Measurements from ENCODE around the gene UPP2. TPM values are rescaled to one million over a fixed set of nuclear protein-coding genes. Genes with fewer than 3 reads are reported as not detected.

The UPP2 gene
- total and polyA plus RNA-seq, 2 of the 13 experiments (the other 11 are each of a cell fraction or from before 2014, with no cell fraction given), result 0.07 to 0.28 TPM

DNA sequence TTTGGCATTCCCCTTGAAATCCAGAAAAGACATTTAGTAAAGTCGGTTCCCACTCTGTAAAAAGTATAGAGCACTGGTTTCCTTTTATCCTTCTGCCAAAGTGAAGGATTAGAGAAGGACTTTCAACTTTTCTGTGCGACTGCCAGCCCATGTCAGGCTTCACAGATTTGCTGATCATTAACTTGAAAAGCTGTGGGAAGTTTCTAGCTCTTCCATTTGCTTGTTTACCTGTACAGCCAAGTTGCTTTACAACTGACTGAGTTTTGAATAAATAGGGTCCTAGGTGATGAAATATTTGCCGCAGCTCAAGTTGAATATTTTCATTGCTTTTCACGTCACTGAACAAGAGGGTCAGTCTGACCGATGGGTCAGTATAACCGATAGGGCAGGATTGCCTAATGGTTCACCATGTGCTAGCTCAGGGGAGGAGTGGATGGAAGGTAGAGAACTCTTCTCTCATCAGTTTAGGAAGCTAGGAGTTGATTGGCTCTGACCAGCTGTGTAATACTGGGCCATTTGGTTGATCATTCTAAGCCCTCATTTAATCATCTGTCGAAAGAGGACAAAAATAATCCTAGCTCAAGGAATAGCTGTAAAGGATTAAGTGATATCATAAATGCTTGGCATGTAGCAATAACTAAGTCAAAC is 30.4 kb downstream of the UPP2 start (continued):
- TF ChIP-seq ZXDC (CRISPR knock-in tag; IDR thresholded peaks at IDR 0.05), result no peak
- TF ChIP-seq THYN1 (CRISPR knock-in tag; IDR thresholded peaks at IDR 0.05; ENCODE audit: borderline replicate concordance, low read depth), result no peak
- TF ChIP-seq ZNF572 (CRISPR knock-in tag; IDR thresholded peaks at IDR 0.05), result no peak
- TF ChIP-seq, protein P1, sequence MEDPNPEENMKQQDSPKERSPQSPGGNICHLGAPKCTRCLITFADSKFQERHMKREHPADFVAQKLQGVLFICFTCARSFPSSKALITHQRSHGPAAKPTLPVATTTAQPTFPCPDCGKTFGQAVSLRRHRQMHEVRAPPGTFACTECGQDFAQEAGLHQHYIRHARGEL (CRISPR knock-in tag; IDR thresholded peaks at IDR 0.05), result no peak
- no peak; the same call in 1 of the 2 replicates for TF ChIP-seq ZSCAN9 (CRISPR knock-in tag; IDR thresholded peaks at IDR 0.05; ENCODE audit: borderline replicate concordance)
- TF ChIP-seq REPIN1 (CRISPR knock-in tag; IDR thresholded peaks at IDR 0.05; ENCODE audit: borderline replicate concordance, low read depth), result peak; percentile 81; the same call in 1 of the 2 replicates
- no peak for TF ChIP-seq ZNF446 (CRISPR knock-in tag; IDR thresholded peaks at IDR 0.05)
- TF ChIP-seq HMG20B (CRISPR knock-in tag; conservative IDR thresholded peaks at IDR 0.05), result no peak
- TF ChIP-seq MED1 (CRISPR knock-in tag; IDR thresholded peaks at IDR 0.05), result peak; percentile 95
- no peak for TF ChIP-seq ZNF256 (CRISPR knock-in tag; conservative IDR thresholded peaks at IDR 0.05)
- no peak for TF ChIP-seq ZNF562 (CRISPR knock-in tag; IDR thresholded peaks at IDR 0.05; ENCODE audit: borderline replicate concordance)
- TF ChIP-seq, protein P2, sequence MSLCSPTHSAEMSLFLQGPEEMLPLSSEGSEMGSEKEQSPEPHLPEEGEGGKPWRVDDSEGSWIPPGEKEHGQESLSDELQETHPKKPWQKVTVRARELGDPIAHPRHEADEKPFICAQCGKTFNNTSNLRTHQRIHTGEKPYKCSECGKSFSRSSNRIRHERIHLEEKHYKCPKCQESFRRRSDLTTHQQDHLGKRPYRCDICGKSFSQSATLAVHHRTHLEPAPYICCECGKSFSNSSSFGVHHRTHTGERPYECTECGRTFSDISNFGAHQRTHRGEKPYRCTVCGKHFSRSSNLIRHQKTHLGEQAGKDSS (CRISPR knock-in tag; IDR thresholded peaks at IDR 0.05; ENCODE audit: borderline replicate concordance, low read depth), result 0 out of 2 replicates have a peak, but pooled peaks have one; percentile 61
- TF ChIP-seq KDM5A (IDR thresholded peaks at IDR 0.05; ENCODE audit: borderline replicate concordance, low read length), result no peak
- 0 out of 2 replicates have a peak, but pooled peaks have one; percentile 26 for TF ChIP-seq ARNT2 (CRISPR knock-in tag; IDR thresholded peaks at IDR 0.05; ENCODE audit: low read depth)
- TF ChIP-seq, protein P3, sequence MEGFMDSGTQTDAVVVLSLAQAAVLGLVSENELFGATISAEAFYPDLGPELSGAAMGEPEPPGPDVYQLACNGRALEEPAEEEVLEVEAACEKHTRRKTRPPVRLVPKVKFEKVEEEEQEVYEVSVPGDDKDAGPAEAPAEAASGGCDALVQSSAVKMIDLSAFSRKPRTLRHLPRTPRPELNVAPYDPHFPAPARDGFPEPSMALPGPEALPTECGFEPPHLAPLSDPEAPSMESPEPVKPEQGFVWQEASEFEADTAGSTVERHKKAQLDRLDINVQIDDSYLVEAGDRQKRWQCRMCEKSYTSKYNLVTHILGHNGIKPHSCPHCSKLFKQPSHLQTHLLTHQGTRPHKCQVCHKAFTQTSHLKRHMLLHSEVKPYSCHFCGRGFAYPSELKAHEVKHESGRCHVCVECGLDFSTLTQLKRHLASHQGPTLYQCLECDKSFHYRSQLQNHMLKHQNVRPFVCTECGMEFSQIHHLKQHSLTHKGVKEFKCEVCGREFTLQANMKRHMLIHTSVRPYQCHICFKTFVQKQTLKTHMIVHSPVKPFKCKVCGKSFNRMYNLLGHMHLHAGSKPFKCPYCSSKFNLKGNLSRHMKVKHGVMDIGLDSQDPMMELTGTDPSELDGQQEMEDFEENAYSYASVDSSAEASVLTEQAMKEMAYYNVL (CRISPR knock-in tag; IDR thresholded peaks at IDR 0.05; ENCODE audit: borderline replicate concordance), result peak; percentile 83
- TF ChIP-seq MEIS2 (CRISPR knock-in tag; IDR thresholded peaks at IDR 0.05), result peak; percentile 91; the same call in 1 of the 2 replicates
- no peak; the same call in 1 of the 2 replicates for TF ChIP-seq ZNF709 (CRISPR knock-in tag; IDR thresholded peaks at IDR 0.05)
- no peak for TF ChIP-seq SP1 (IDR thresholded peaks at IDR 0.05)
- TF ChIP-seq SP1 (CRISPR knock-in tag; IDR thresholded peaks at IDR 0.05), result 0 out of 2 replicates have a peak, but pooled peaks have one; percentile 40
- TF ChIP-seq ZNF570 (CRISPR knock-in tag; IDR thresholded peaks at IDR 0.05; ENCODE audit: borderline replicate concordance), result no peak
- no peak for TF ChIP-seq YY1 (IDR thresholded peaks at IDR 0.05; ENCODE audit: insufficient read depth, insufficient replicate concordance, low read depth, low read length)
